ENCODE measurements around the gene ARHGAP42. TPM values are rescaled to one million over a fixed set of nuclear protein-coding genes. Genes with fewer than 3 reads are reported as not detected.

The ARHGAP42 gene
- total RNA-seq, 1 donor from 2014 or later = 19.1 TPM

GRCh38 chr11:100981196-100981824, 294.2 kb downstream of the ARHGAP42 start:
- Mint-ChIP-seq H3K27me3 (ENCODE audit: unreplicated experiment) (no peaks in the 10 kb centered on the region), H3K9me3 (ENCODE audit: unreplicated experiment) (no peaks in the 10 kb centered on the region), H3K4me3 (ENCODE audit: unreplicated experiment) (no peak overlapping the region), H3K4me1 (ENCODE audit: unreplicated experiment) (peaks cover 9% of the 10 kb centered on the region), H3K36me3 (ENCODE audit: low read depth, unreplicated experiment) (peaks cover under 1% of the 10 kb centered on the region), H3K27ac (ENCODE audit: unreplicated experiment) (no peak overlapping the region)
- no peak for DNase-seq (ENCODE audit: low spot score)
- TF ChIP-seq CTCF (IDR thresholded peaks at IDR 0.05; ENCODE audit: unreplicated experiment) = no peak

- H3K27ac Mint-ChIP-seq (ENCODE audit: unreplicated experiment) = no peak overlapping the region
- no peak for TF ChIP-seq CTCF (IDR thresholded peaks at IDR 0.05; ENCODE audit: unreplicated experiment)
- H3K27me3 Mint-ChIP-seq (ENCODE audit: unreplicated experiment) = no peaks in the 10 kb centered on the region
- H3K9me3 Mint-ChIP-seq (ENCODE audit: unreplicated experiment) = no peaks in the 10 kb centered on the region
- H3K4me1 Mint-ChIP-seq (ENCODE audit: unreplicated experiment) = peaks cover 9% of the 10 kb centered on the region
- no peak for DNase-seq (ENCODE audit: low spot score)
- no peaks in the 10 kb centered on the region for H3K36me3 Mint-ChIP-seq (ENCODE audit: low read depth, unreplicated experiment)
- no peak overlapping the region for H3K4me3 Mint-ChIP-seq (ENCODE audit: unreplicated experiment)
Measured at GRCh38 chr11:100984668-100985067, 297.6 kb downstream of the ARHGAP42 start.

- Mint-ChIP-seq H3K9me3 (ENCODE audit: unreplicated experiment) (no peaks in the 10 kb centered on the region), H3K4me1 (ENCODE audit: unreplicated experiment) (no peaks in the 10 kb centered on the region), H3K27ac (ENCODE audit: unreplicated experiment) (no peak overlapping the region), H3K27me3 (ENCODE audit: unreplicated experiment) (no peaks in the 10 kb centered on the region), H3K36me3 (ENCODE audit: low read depth, unreplicated experiment) (no peaks in the 10 kb centered on the region), H3K4me3 (ENCODE audit: unreplicated experiment) (no peak overlapping the region)
- no peak for TF ChIP-seq CTCF (IDR thresholded peaks at IDR 0.05; ENCODE audit: unreplicated experiment)
- DNase-seq (ENCODE audit: low spot score) = no peak
Measured at GRCh38 chr11:100990931-100991330, 303.8 kb downstream of the ARHGAP42 start.

GRCh38 chr11:100991541-100991940, 304.5 kb downstream of the ARHGAP42 start:
- Mint-ChIP-seq H3K27me3 (ENCODE audit: unreplicated experiment) (no peaks in the 10 kb centered on the region), H3K36me3 (ENCODE audit: low read depth, unreplicated experiment) (no peaks in the 10 kb centered on the region), H3K4me3 (ENCODE audit: unreplicated experiment) (no peak overlapping the region), H3K9me3 (ENCODE audit: unreplicated experiment) (no peaks in the 10 kb centered on the region), H3K27ac (ENCODE audit: unreplicated experiment) (no peak overlapping the region), H3K4me1 (ENCODE audit: unreplicated experiment) (no peaks in the 10 kb centered on the region)
- DNase-seq (ENCODE audit: low spot score) = no peak
- TF ChIP-seq CTCF (IDR thresholded peaks at IDR 0.05; ENCODE audit: unreplicated experiment) = no peak

- Mint-ChIP-seq H3K36me3 (ENCODE audit: low read depth, unreplicated experiment) (no peaks in the 10 kb centered on the region), H3K4me3 (ENCODE audit: unreplicated experiment) (no peak overlapping the region), H3K27ac (ENCODE audit: unreplicated experiment) (no peak overlapping the region), H3K27me3 (ENCODE audit: unreplicated experiment) (peaks cover 2% of the 10 kb centered on the region), H3K9me3 (ENCODE audit: unreplicated experiment) (no peaks in the 10 kb centered on the region), H3K4me1 (ENCODE audit: unreplicated experiment) (peaks cover 7% of the 10 kb centered on the region)
- DNase-seq (ENCODE audit: low spot score) = no peak
- no peak for TF ChIP-seq CTCF (IDR thresholded peaks at IDR 0.05; ENCODE audit: unreplicated experiment)
Measured at GRCh38 chr11:100994966-100995365, 307.9 kb downstream of the ARHGAP42 start.

Measured in endothelial cell (in vitro differentiated cells).